Subcutaneous abdominal adipose tissue (tissue), 5 donors: Measurements from ENCODE around the gene NDC1.
"Not testable (repeated sequence)": the region's sequence is repeated elsewhere in the genome, so short reads cannot be mapped to it uniquely, and the experiment has no call there.

Experiments used
- H3K27ac ChIP-seq: one replicate; pipeline ENCODE4 v1.7.0; 2013; ENCODE audit warnings: low read depth, mild to moderate bottlenecking, inconsistent platforms, low read length, moderate library complexity
- H3K27me3 ChIP-seq, 5 donors: one replicate each; pipeline ENCODE4 v1.7.0; 2013; ENCODE audit warnings: low read length in 5 of 5, inconsistent platforms in 1 of 5; ENCODE audit not compliant: control insufficient read depth in 5 of 5, insufficient read depth in 4 of 5
- H3K36me3 ChIP-seq, 5 donors: one replicate each; pipeline ENCODE4 v1.7.0; 2013; ENCODE audit warnings: low read length in 5 of 5; ENCODE audit not compliant: control insufficient read depth in 5 of 5, insufficient read depth in 5 of 5
- H3K4me1 ChIP-seq, 5 donors: one replicate each; pipeline ENCODE4 v1.7.0; 2013; ENCODE audit warnings: low read length in 5 of 5, mild to moderate bottlenecking in 3 of 5, moderate library complexity in 1 of 5; ENCODE audit not compliant: control insufficient read depth in 5 of 5, insufficient read depth in 5 of 5
- H3K4me3 ChIP-seq, 5 donors: one replicate each; pipeline ENCODE4 v1.7.0; 2013; ENCODE audit warnings: low read length in 5 of 5, low read depth in 1 of 5
- H3K9ac ChIP-seq, 5 donors: one replicate each; pipeline ENCODE4 v1.7.0; 2013; ENCODE audit warnings: low read length in 5 of 5, mild to moderate bottlenecking in 4 of 5, moderate library complexity in 3 of 5
- H3K9me3 ChIP-seq, 5 donors: one replicate each; pipeline ENCODE4 v1.7.0; 2013; ENCODE audit warnings: low read length in 5 of 5; ENCODE audit not compliant: control insufficient read depth in 5 of 5
- donor health status: healthy.
- donor health status: healthy.
- donor health status: healthy.
- donor health status: healthy.
- donor health status: healthy.

The NDC1 gene

DNA sequence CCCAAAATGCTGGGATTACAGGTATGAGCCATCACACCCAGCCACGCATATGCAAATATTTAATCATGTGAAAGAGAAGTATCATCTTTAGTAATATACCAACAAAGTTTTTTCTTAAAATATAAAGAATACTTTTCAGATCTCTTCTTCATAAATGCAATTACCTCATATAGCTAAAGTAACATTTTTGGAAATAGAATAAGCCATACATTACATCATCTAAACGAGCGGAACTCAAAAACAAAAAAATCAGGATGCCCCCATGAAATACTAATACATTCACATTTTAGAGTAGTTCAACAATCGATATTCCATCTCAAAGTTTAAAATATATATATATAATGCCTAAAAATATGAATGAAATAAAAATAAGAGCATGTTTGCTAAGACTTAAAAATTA is 4.7 kb downstream of the NDC1 start:
- no peak overlapping the region for H3K27ac ChIP-seq
- no peak overlapping the region for H3K4me3 ChIP-seq
- no peak overlapping the region for H3K9ac ChIP-seq
- H3K9me3 ChIP-seq, result no peaks in the 10 kb centered on the region
- H3K4me1 ChIP-seq, result peaks cover 0 to 13% (median 10%) of the 10 kb centered on the region in 5 donors
- no peaks in the 10 kb centered on the region for H3K27me3 ChIP-seq
- H3K36me3 ChIP-seq, result peaks cover 0 to 4% (median 0%) of the 10 kb centered on the region in 5 donors

DNA sequence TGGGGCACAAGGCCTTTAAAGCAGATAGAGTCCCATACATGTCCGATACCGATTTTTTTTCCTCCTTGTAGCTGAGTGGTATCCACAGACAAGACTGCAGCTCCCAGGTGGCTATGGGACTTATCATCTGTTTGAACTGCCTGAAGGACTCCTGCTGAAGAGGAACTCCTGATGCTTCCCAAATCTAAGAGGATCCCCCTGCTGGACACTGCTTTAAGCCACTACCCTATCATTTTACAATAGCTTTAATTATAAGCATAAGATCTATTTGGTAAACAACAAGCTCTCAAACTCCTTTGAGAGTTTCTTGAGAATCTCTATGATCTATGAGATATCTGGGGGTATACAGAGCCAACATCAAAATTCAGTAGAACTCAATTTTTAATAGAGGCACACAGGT is 11.7 kb downstream of the NDC1 start:
- no peaks in the 10 kb centered on the region for H3K9me3 ChIP-seq
- H3K27me3 ChIP-seq, result no peaks in the 10 kb centered on the region
- H3K4me3 ChIP-seq, result no peak overlapping the region
- H3K9ac ChIP-seq, result no peak overlapping the region
- H3K36me3 ChIP-seq, result peaks cover 16 to 40% (median 20%) of the 10 kb centered on the region in 5 donors
- no peak overlapping the region for H3K27ac ChIP-seq
- H3K4me1 ChIP-seq, result no peaks in the 10 kb centered on the region

DNA sequence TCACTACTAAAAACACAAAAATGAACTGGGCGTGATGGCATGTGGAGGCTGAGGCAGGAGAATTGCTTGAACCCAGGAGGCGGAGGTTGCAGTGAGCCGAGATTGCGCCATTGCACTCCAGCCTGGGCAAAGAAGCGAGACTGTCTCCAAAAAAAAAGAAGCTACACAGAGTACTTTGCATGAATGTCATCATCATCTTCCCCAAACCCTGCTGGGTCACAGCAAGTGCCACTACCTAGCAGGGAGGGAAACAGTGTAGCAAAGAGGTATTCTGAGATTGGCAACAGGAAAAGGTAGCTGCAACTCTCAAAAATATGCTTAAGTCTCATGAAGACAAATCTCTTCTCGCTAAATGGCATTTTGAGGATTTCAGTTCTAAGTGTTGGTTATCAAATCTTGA is 12.8 kb downstream of the NDC1 start:
- Histone ChIP-seq H3K9me3 (no peaks in the 10 kb centered on the region), H3K9ac (no peak overlapping the region), H3K27ac (no peak overlapping the region), H3K36me3 (peaks cover 16 to 38% (median 20%) of the 10 kb centered on the region in 5 donors), H3K27me3 (no peaks in the 10 kb centered on the region), H3K4me1 (no peaks in the 10 kb centered on the region), H3K4me3 (no peak overlapping the region)

DNA sequence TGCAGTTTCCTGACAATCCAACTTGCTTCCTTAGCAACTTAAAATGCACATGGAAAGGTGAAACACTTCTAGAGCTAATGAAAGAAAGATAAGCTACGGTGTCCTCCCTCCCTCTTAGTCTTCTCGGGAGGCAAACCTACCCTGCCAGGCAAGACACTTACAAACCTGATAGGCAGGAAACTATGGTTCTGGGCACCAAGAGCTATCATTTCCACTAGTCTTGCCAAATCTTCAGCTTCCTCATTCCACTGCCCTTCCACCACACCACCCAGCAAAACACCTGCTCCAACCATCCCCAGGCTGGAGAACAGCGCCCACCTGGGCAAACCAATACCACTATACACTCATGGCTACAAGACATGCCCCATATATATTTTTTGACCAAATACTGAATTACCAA is 15.2 kb downstream of the NDC1 start:
- Histone ChIP-seq H3K4me3 (no peak overlapping the region), H3K9ac (no peak overlapping the region), H3K36me3 (peaks cover 16 to 34% (median 25%) of the 10 kb centered on the region in 5 donors), H3K27ac (no peak overlapping the region), H3K4me1 (no peaks in the 10 kb centered on the region), H3K27me3 (no peaks in the 10 kb centered on the region), H3K9me3 (no peaks in the 10 kb centered on the region)

DNA sequence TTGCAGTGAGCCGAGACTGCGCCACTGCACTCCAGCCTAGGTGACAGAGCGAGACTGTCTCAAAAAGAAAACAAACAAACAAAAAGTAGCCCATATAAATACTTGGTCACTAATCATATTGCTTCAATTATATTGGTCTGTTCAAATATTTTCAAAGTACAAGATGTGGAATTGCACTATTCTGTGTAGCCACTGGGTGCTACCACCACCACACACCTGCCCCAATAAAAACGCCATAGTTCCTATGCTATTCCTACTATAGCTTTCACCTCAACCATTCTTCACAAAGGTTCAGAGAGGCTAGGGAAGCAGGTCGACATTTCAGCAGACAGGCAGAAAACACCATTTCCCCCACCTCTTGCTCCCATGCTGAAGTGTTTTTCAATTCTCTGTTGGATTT is 16.7 kb downstream of the NDC1 start:
- H3K27ac ChIP-seq, result no peak overlapping the region
- H3K4me1 ChIP-seq, result no peaks in the 10 kb centered on the region
- H3K9ac ChIP-seq, result no peak overlapping the region
- peaks cover 16 to 34% (median 25%) of the 10 kb centered on the region in 5 donors for H3K36me3 ChIP-seq
- no peak overlapping the region for H3K4me3 ChIP-seq
- H3K27me3 ChIP-seq, result no peaks in the 10 kb centered on the region
- H3K9me3 ChIP-seq, result no peaks in the 10 kb centered on the region

DNA sequence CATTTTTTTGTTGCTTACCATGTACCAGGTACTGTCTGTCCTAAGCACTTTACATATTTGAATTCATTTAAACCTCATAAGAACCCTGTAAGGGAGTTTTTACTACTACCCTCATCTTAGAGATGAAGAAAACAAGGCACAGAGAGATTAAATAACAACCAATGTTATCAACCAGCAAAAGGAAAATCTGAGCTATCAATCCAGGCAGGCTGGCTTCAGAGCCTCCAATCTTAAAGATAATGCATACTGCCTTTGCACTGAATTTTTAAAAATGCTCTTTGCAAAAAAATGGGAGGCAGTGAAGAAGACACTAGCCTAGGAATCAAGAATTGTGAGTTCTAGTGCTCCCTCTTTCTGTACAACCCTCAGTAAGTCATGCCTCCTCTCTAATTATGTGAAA is 18.7 kb downstream of the NDC1 start:
- Histone ChIP-seq H3K9me3 (no peaks in the 10 kb centered on the region), H3K9ac (no peak overlapping the region), H3K27me3 (no peaks in the 10 kb centered on the region), H3K4me1 (no peaks in the 10 kb centered on the region), H3K27ac (no peak overlapping the region), H3K36me3 (peaks cover 3 to 17% (median 12%) of the 10 kb centered on the region in 5 donors), H3K4me3 (no peak overlapping the region)

DNA sequence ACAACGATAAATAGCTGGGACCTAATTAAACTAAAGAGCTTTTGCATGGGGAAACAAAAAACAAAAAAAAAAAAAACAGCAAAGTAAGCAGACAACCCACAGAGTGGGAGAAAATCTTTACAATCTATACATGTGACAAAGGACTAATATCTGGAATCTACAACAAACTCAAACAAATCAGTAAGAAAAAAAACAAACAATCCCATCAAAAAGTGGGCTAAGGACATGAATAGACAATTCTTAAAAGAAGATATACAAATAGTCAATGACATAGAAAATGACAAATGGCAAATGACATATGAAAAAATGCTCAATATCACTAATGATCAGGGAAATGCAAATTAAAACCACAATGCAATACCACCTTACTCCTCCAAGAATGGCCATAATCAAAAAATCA is 21.5 kb downstream of the NDC1 start:
- H3K27me3 ChIP-seq, H3K9ac ChIP-seq, H3K4me1 ChIP-seq, H3K27ac ChIP-seq, H3K9me3 ChIP-seq, H3K4me3 ChIP-seq: not testable (repeated sequence)
- peaks cover 0 to 14% (median 5%) of the 10 kb centered on the region in 5 donors for H3K36me3 ChIP-seq

DNA sequence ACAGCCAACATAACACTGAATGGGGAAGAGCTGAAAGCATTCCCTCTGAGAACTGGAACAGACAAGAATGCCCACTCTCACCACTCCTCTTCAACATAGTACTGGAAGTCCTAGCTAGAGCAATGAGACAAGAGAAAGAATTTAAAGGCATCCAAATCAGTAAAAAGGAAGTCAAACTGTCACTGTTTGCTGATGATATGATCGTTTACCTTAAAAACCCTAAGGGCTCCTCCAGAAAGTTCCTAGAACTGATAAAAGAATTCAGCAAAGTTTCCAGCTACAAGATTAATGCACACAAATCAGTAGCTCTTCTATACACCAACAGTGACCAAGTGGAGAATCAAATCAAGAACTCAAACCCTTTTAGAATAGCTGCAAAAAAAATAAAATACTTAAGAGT is 22.6 kb downstream of the NDC1 start:
- not testable (repeated sequence) for H3K27ac ChIP-seq

DNA sequence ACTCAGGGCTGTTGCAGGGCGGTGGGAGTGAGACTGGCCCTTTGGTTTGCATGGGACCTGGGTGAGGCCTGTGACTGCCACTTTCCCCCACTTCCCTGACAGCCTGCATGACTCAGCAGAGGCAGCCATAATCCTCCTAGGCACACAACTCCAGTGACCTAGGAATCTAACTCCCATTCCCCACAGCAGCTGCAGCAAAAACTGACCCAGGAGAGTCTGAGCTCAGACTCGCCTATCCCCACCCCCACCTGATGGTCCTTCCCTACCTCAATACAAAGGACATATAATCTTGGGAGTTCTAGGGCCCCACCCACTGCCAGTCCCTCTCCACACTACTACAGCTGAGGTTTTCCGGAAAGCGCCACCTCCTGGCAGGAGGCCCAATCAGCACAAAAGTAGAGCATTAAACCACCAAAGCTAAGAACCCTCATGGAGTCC is 26.7 kb downstream of the NDC1 start:
- H3K9me3 ChIP-seq, result no peaks in the 10 kb centered on the region
- peaks cover 0 to 12% (median 5%) of the 10 kb centered on the region in 5 donors for H3K36me3 ChIP-seq
- no peak overlapping the region for H3K9ac ChIP-seq
- H3K27ac ChIP-seq, result no peak overlapping the region
- H3K4me3 ChIP-seq, result no peak overlapping the region
- H3K27me3 ChIP-seq, result no peaks in the 10 kb centered on the region
- peaks cover 0 to 10% (median 9%) of the 10 kb centered on the region in 5 donors for H3K4me1 ChIP-seq

More for the DNA sequence above, 22.6 kb downstream of the NDC1 start:
- H3K9me3 ChIP-seq, H3K27me3 ChIP-seq, H3K9ac ChIP-seq, H3K4me3 ChIP-seq, H3K4me1 ChIP-seq: not testable (repeated sequence)
- H3K36me3 ChIP-seq, result peaks cover 4 to 14% (median 5%) of the 10 kb centered on the region in 5 donors

DNA sequence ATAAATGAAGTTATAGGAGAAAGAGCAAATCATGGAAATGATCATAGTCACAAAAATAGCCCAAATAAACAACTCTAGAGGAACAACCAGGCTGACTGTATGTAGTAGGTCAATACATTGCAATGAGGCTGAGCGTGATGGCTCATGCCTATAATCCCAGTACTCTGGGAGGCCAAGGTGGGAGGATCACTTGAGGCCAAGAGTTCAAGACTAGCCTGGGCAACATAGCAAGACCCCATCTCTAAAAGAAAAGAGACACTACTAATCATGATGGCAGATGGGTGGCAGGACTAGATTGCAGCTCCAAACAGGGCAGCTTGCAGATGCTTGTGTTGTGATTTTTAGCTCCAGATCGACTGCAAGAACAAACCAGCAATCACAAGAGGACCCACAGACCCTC is 27.6 kb downstream of the NDC1 start:
- H3K36me3 ChIP-seq, result peaks cover 0 to 11% (median 8%) of the 10 kb centered on the region in 5 donors
- no peak overlapping the region for H3K27ac ChIP-seq
- H3K9me3 ChIP-seq, result no peaks in the 10 kb centered on the region
- H3K9ac ChIP-seq, result no peak overlapping the region
- H3K4me1 ChIP-seq, result peaks cover 0 to 10% (median 9%) of the 10 kb centered on the region in 5 donors
- H3K4me3 ChIP-seq, result no peak overlapping the region
- no peaks in the 10 kb centered on the region for H3K27me3 ChIP-seq

DNA sequence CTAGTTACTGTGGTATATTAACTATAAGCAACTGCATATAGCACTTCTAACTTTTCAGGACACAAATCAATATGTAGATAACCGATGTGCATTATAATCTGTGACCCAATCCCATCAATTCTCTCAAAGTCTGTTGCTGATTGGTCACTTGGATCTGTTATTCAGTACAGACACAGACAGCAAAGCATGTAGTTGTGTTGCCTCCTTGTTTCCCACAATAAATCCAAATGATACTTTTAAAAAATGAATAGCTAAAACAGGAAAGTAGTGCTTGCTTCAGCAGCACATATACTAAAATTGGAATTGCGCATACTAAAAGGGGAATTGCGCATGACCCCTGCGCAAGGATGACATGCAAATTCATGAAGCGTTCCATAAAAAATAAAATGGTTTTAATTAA is 28.1 kb downstream of the NDC1 start:
- no peaks in the 10 kb centered on the region for H3K9me3 ChIP-seq
- no peak overlapping the region for H3K27ac ChIP-seq
- no peak overlapping the region for H3K9ac ChIP-seq
- no peaks in the 10 kb centered on the region for H3K27me3 ChIP-seq
- H3K4me3 ChIP-seq, result no peak overlapping the region
- H3K4me1 ChIP-seq, result peaks cover 0 to 10% (median 9%) of the 10 kb centered on the region in 5 donors
- H3K36me3 ChIP-seq, result peaks cover 0 to 9% (median 7%) of the 10 kb centered on the region in 5 donors
